Measurements from ENCODE around the gene CTXN3. TPM values are rescaled to one million over a fixed set of nuclear protein-coding genes. Genes with fewer than 3 reads are reported as not detected.

The CTXN3 gene
- total RNA-seq, 1 experiment from 2014 or later, result not detected

DNA sequence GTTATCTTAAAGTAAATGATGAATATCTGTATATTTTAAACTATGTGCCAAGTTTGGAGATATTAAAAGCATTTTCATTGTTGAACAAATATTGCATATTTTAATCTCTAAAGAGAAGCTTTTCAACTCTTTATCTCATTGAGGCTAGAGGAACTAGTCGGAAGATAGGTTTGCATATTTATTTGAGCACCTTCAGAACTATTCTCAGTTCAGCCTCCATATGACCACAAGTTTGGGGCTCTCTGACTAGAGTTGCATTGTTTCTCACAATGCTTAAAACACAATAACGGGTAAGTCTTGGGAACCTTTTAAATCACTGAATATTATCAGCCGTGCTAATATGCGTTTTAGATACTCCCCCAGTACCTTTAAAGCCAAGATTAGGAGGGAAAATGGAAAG, 47.3 kb upstream of the CTXN3 start:
- ChIA-PET CTCF (no interaction called here), POLR2A (no interaction called here)
- Histone ChIP-seq H3K4me3 (ENCODE audit: low read depth in 2 of 2, low read length in 2 of 2) (no peak overlapping the region), H3K9me3 (ENCODE audit: control insufficient read depth, insufficient read depth, low read depth, low read length) (no peaks in the 10 kb centered on the region), H3K27me3 (ENCODE audit: control insufficient read depth, insufficient read depth, low read length) (no peaks in the 10 kb centered on the region), H3K4me1 (ENCODE audit: control insufficient read depth, insufficient read depth, low read length) (no peaks in the 10 kb centered on the region), H3K27ac (ENCODE audit: low read length) (no peak overlapping the region), H3K36me3 (ENCODE audit: control insufficient read depth, insufficient read depth, low read length) (no peaks in the 10 kb centered on the region)
- ATAC-seq (no peak), DNase-seq (ENCODE audit: low read depth, low spot score) (no peak)
- intact Hi-C loops (cut with micrococcal nuclease; ENCODE audit: unreplicated experiment) (no loop called here), in situ Hi-C loops (cut with HindIII; ENCODE audit: low pct_unique_long_range_greater_than_20kb, low sequenced_read_pairs) (no loop called here)
- BruUV-seq (replicated peaks), result no TSS peak
- no peak for TF ChIP-seq POLR2AphosphoS5 (IDR thresholded peaks at IDR 0.05; ENCODE audit: low read depth, low read length)
- TF ChIP-seq CTCF (IDR thresholded peaks at IDR 0.05), result no peak
- TF ChIP-seq SIN3A (IDR thresholded peaks at IDR 0.05; ENCODE audit: borderline replicate concordance, insufficient read depth, low read depth, low read length), result no peak
- TF ChIP-seq TCF7L2 (IDR thresholded peaks at IDR 0.05; ENCODE audit: low read depth, low read length), result no peak

DNA sequence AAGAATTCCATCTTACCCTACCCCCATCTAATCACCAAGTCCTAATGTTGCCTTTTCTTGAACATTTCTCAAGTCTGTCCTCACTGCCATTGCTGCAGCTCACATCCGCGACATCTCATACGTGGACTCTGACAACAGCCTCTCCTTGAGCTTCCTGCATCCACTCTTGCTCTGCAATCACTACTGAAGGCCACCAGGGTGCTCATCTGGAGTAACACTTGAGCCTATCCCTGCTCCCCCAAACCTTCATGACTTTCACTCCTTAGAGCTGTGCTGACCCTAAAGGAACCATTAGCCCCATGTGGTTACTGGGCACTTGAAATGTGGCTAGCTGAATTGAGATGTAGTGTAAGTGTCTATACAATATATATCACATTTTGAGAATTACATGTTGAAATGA, 46.4 kb upstream of the CTXN3 start:
- no peak for DNase-seq (ENCODE audit: low read depth, low spot score)
- CTCF ChIA-PET, result no interaction called here

More for the DNA sequence above, 46.4 kb upstream of the CTXN3 start:
- ATAC-seq, result no peak
- no peaks in the 10 kb centered on the region for H3K4me1 ChIP-seq (ENCODE audit: control insufficient read depth, insufficient read depth, low read length)
- no TSS peak for BruUV-seq (replicated peaks)
- H3K9me3 ChIP-seq (ENCODE audit: control insufficient read depth, insufficient read depth, low read depth, low read length), result no peaks in the 10 kb centered on the region
- TF ChIP-seq POLR2AphosphoS5 (IDR thresholded peaks at IDR 0.05; ENCODE audit: low read depth, low read length) (no peak), SIN3A (IDR thresholded peaks at IDR 0.05; ENCODE audit: borderline replicate concordance, insufficient read depth, low read depth, low read length) (no peak), REST (IDR thresholded peaks at IDR 0.05; ENCODE audit: insufficient read depth in 1 of 2, low read depth in 2 of 2, low read length in 1 of 2) (no peak), CTCF (IDR thresholded peaks at IDR 0.05) (no peak), TCF7L2 (IDR thresholded peaks at IDR 0.05; ENCODE audit: low read depth, low read length) (no peak)
- POLR2A ChIA-PET, result interaction anchor here (0.6 kb wide), 1 partner anchor 265 kb away, joined by 3 read pairs; no protein-coding TSS in a partner anchor
- H3K36me3 ChIP-seq (ENCODE audit: control insufficient read depth, insufficient read depth, low read length), result no peaks in the 10 kb centered on the region
- in situ Hi-C loops (cut with HindIII; ENCODE audit: low pct_unique_long_range_greater_than_20kb, low sequenced_read_pairs) (no loop called here), intact Hi-C loops (cut with micrococcal nuclease; ENCODE audit: unreplicated experiment) (no loop called here)
- H3K27ac ChIP-seq (ENCODE audit: low read length), result no peak overlapping the region
- H3K4me3 ChIP-seq (ENCODE audit: low read depth in 2 of 2, low read length in 2 of 2), result no peak overlapping the region
- H3K27me3 ChIP-seq (ENCODE audit: control insufficient read depth, insufficient read depth, low read length), result no peaks in the 10 kb centered on the region

Data from Panc1 (cell line).